ENCODE results near the gene ALG12. TPM values are rescaled to one million over a fixed set of nuclear protein-coding genes. Genes with fewer than 3 reads are reported as not detected.

Gene ALG12
- polyA plus RNA-seq, 1 donor from 2014 or later = 14.3 TPM

- TF ChIP-seq TAF1 (IDR thresholded peaks at IDR 0.05; ENCODE audit: low read depth) = no peak
Measured at GRCh38 chr22:49929211-49929979, 11.2 kb upstream of the ALG12 start (continued).

GRCh38 chr22:49928555-49929210, 10.4 kb upstream of the ALG12 start:
- TF ChIP-seq POLR2AphosphoS5 (IDR thresholded peaks at IDR 0.05) (no peak), CTCF (IDR thresholded peaks at IDR 0.05; ENCODE audit: poor library complexity, severe bottlenecking) (no peak), TAF1 (IDR thresholded peaks at IDR 0.05; ENCODE audit: low read depth) (no peak), REST (IDR thresholded peaks at IDR 0.05; ENCODE audit: borderline replicate concordance) (no peak), MXI1 (conservative IDR thresholded peaks at IDR 0.05; ENCODE audit: poor library complexity, severe bottlenecking) (no peak)
- no peaks in the 10 kb centered on the region for H3K9me3 ChIP-seq (ENCODE audit: low read length)
- H3K4me2 ChIP-seq (ENCODE audit: low read length) = no peak overlapping the region
- H3K9me2 ChIP-seq (ENCODE audit: insufficient read depth, low read length) = no peaks in the 10 kb centered on the region
- no peak overlapping the region for H2AFZ ChIP-seq (ENCODE audit: low read depth, low read length)
- no peak overlapping the region for H3K27ac ChIP-seq (ENCODE audit: low read length)
- no peaks in the 10 kb centered on the region for H4K20me1 ChIP-seq (ENCODE audit: insufficient read depth)
- no peaks in the 10 kb centered on the region for H3F3A ChIP-seq (ENCODE audit: insufficient read depth, low read length, poor library complexity, severe bottlenecking)
- no peaks in the 10 kb centered on the region for H3K27me3 ChIP-seq (ENCODE audit: insufficient read depth, low read depth, low read length)
- H3K9ac ChIP-seq (ENCODE audit: low read length) = no peak overlapping the region
- H3K79me2 ChIP-seq (replicated peaks; ENCODE audit: insufficient read depth, low read length) = no peaks in the 10 kb centered on the region
- no peaks in the 10 kb centered on the region for H3K36me3 ChIP-seq (ENCODE audit: insufficient read depth, low read length)
- no peak overlapping the region for H3K4me3 ChIP-seq (ENCODE audit: low read length)

- H3K4me3 ChIP-seq (ENCODE audit: low read length) = no peak overlapping the region
- H3K9ac ChIP-seq (ENCODE audit: low read length) = no peak overlapping the region
- no peak overlapping the region for H3K27ac ChIP-seq (ENCODE audit: low read length)
- H2AFZ ChIP-seq (ENCODE audit: low read depth, low read length) = no peak overlapping the region
- TF ChIP-seq RAD21 (conservative IDR thresholded peaks at IDR 0.05) (no peak), CTCF (IDR thresholded peaks at IDR 0.05; ENCODE audit: poor library complexity, severe bottlenecking) (no peak), TAF1 (IDR thresholded peaks at IDR 0.05; ENCODE audit: low read depth) (no peak), EZH2 (IDR thresholded peaks at IDR 0.05; ENCODE audit: borderline replicate concordance, insufficient read depth, low read length, poor library complexity, severe bottlenecking) (no peak)
- H3K4me2 ChIP-seq (ENCODE audit: low read length) = no peak overlapping the region
- H3K9me3 ChIP-seq (ENCODE audit: low read length) = no peaks in the 10 kb centered on the region
- H3K27me3 ChIP-seq (ENCODE audit: insufficient read depth, low read depth, low read length) = no peaks in the 10 kb centered on the region
- H3K9me2 ChIP-seq (ENCODE audit: insufficient read depth, low read length) = no peaks in the 10 kb centered on the region
- H3K79me2 ChIP-seq (replicated peaks; ENCODE audit: insufficient read depth, low read length) = no peaks in the 10 kb centered on the region
- no peaks in the 10 kb centered on the region for H4K20me1 ChIP-seq (ENCODE audit: insufficient read depth)
- H3F3A ChIP-seq (ENCODE audit: insufficient read depth, low read length, poor library complexity, severe bottlenecking) = no peaks in the 10 kb centered on the region
- no peaks in the 10 kb centered on the region for H3K36me3 ChIP-seq (ENCODE audit: insufficient read depth, low read length)
Measured at GRCh38 chr22:49928185-49928495, 9.9 kb upstream of the ALG12 start.

Data from neural cell (in vitro differentiated cells).